ENCODE results near the gene NLE1. TPM values are rescaled to one million over a fixed set of nuclear protein-coding genes. Genes with fewer than 3 reads are reported as not detected.
A peak's percentile ranks its signal among the peaks of the same experiment; 100 is the strongest.

The NLE1 gene
- total and polyA plus RNA-seq, 10 donors = 5.8 to 17.3 (median 11.7) TPM

- WGBS, 5 donors = 64 to 81% (median 67%) methylated on average over 5 to 9 of the region's 9 CpGs
- H3K4me3 ChIP-seq = no peak overlapping the region
- H3K9me3 ChIP-seq = no peaks in the 10 kb centered on the region
- intact Hi-C loops (cut with DNase I; ENCODE audit: low total_unique reads) = no loop called here
- H3K4me1 ChIP-seq = peaks cover 0 to 26% (median 11%) of the 10 kb centered on the region in 6 donors
- H3K27ac ChIP-seq = peak overlapping the region; percentile 41 to 82 (median 75)
- H3K36me3 ChIP-seq = no peaks in the 10 kb centered on the region
- peak; percentile 80 for DNase-seq
- no peaks in the 10 kb centered on the region for H3K27me3 ChIP-seq (replicated peaks in 1 of 7)
- TF ChIP-seq CTCF (IDR thresholded peaks at IDR 0.05 in 8 of 11, conservative IDR thresholded peaks at IDR 0.05 in 3 of 11) (peak in 1 of 11 experiments; percentile 19), POLR2A (IDR thresholded peaks at IDR 0.05) (no peak), POLR2AphosphoS5 (IDR thresholded peaks at IDR 0.05) (peak; percentile 55 to 76 (median 75))
Measured at GRCh38 chr17:35148144-35148543, 6.0 kb upstream of the NLE1 start.

GRCh38 chr17:35147375-35147905 is 5.3 kb upstream of the NLE1 start, which contains the start of gene UNC45B:
Gene UNC45B (plus strand): TSS chr17:35147817. CDS start chr17:35148264, 447 bp downstream.
- intact Hi-C loops (cut with DNase I; ENCODE audit: low total_unique reads) = no loop called here
- Histone ChIP-seq H3K27ac (peak within 1 kb of the TSS; percentile 41 to 82 (median 75)), H3K9me3 (no peaks in the 10 kb centered on the region), H3K4me3 (no peak within 1 kb of the TSS), H3K4me1 (peaks cover 0 to 30% (median 12%) of the 10 kb centered on the region in 6 donors), H3K27me3 (replicated peaks in 1 of 7) (no peaks in the 10 kb centered on the region), H3K36me3 (no peaks in the 10 kb centered on the region)
- peak; percentile 68 for DNase-seq
- 68 to 92% (median 70%) methylated on average over 4 of the region's 4 CpGs for WGBS, 5 donors
- TF ChIP-seq CTCF (IDR thresholded peaks at IDR 0.05 in 8 of 11, conservative IDR thresholded peaks at IDR 0.05 in 3 of 11) (no peak), POLR2A (IDR thresholded peaks at IDR 0.05) (no peak), POLR2AphosphoS5 (IDR thresholded peaks at IDR 0.05) (no peak)

- H3K9me3 ChIP-seq = no peaks in the 10 kb centered on the region
- peak overlapping the region in 6 of 8 donors; percentile 41 to 82 (median 78) for H3K27ac ChIP-seq
- WGBS, 5 donors = 64 to 82% (median 79%) methylated on average over 4 of the region's 4 CpGs
- H3K4me3 ChIP-seq = no peak overlapping the region
- no peaks in the 10 kb centered on the region for H3K36me3 ChIP-seq
- no peaks in the 10 kb centered on the region for H3K27me3 ChIP-seq (replicated peaks in 1 of 7)
- DNase-seq = no peak
- intact Hi-C loops (cut with DNase I; ENCODE audit: low total_unique reads) = no loop called here
- H3K4me1 ChIP-seq = peaks cover 1 to 41% (median 17%) of the 10 kb centered on the region in 6 donors
- TF ChIP-seq CTCF (IDR thresholded peaks at IDR 0.05 in 8 of 11, conservative IDR thresholded peaks at IDR 0.05 in 3 of 11) (no peak), POLR2A (IDR thresholded peaks at IDR 0.05) (no peak), POLR2AphosphoS5 (IDR thresholded peaks at IDR 0.05) (no peak)
Measured at GRCh38 chr17:35146214-35146833, 4.2 kb upstream of the NLE1 start.

- Histone ChIP-seq H3K9me3 (no peaks in the 10 kb centered on the region), H3K36me3 (peaks cover 0 to 2% (median 0%) of the 10 kb centered on the region in 6 donors), H3K4me1 (peaks cover 6 to 55% (median 29%) of the 10 kb centered on the region in 6 donors), H3K27ac (no peak overlapping the region), H3K4me3 (no peak overlapping the region), H3K27me3 (replicated peaks in 1 of 7) (no peaks in the 10 kb centered on the region)
- intact Hi-C loops (cut with DNase I; ENCODE audit: low total_unique reads) = no loop called here
- DNase-seq = no peak
- WGBS, 5 donors = 84 to 94% (median 90%) methylated on average over 4 of the region's 4 CpGs
- TF ChIP-seq POLR2A (IDR thresholded peaks at IDR 0.05) (no peak), CTCF (IDR thresholded peaks at IDR 0.05 in 8 of 11, conservative IDR thresholded peaks at IDR 0.05 in 3 of 11) (no peak), POLR2AphosphoS5 (IDR thresholded peaks at IDR 0.05) (no peak)
Measured at GRCh38 chr17:35144840-35145239, 2.7 kb upstream of the NLE1 start.

Data from spleen (tissue), 11 donors.